Upper lobe of left lung (tissue), 6 donors: Measurements from ENCODE around the gene ADCY4. TPM values are rescaled to one million over a fixed set of nuclear protein-coding genes. Genes with fewer than 3 reads are reported as not detected.

Experiments
- ATAC-seq, 2 donors: fragments of 200-7000 bp; cut with Tn5 transposase; one replicate each; pipeline ENCODE4 v1.9.1; 2022; ENCODE audit warnings: mild to moderate bottlenecking in 2 of 2, moderate library complexity in 2 of 2; ENCODE audit not compliant: low FRiP score in 2 of 2
- DNase-seq, 2 donors: peaks; one replicate each; pipeline ENCODE4 v3.0.0-alpha.2; 2019 to 2020
- H3K27ac ChIP-seq, 4 donors: fragments of 200-600 bp; sonication (generic); one replicate each; pipeline ENCODE4 v1.5.1; 2016 to 2019
- H3K27me3 ChIP-seq, 4 donors: fragments of 200-600 bp; sonication (generic); one replicate each; pipeline ENCODE4 v1.5.1; 2017 to 2019
- H3K36me3 ChIP-seq, 4 donors: fragments of 200-600 bp; sonication (generic); one replicate each; pipeline ENCODE4 v1.5.1; 2016 to 2019
- H3K4me1 ChIP-seq, 4 donors: fragments of 200-600 bp; sonication (generic); one replicate each; pipeline ENCODE4 v1.5.1; 2018 to 2019
- H3K4me3 ChIP-seq, 4 donors: fragments of 200-600 bp; sonication (generic); one replicate each; pipeline ENCODE4 v1.5.1; 2017 to 2019; ENCODE audit warnings: mild to moderate bottlenecking in 2 of 4, moderate library complexity in 1 of 4
- H3K9me3 ChIP-seq, 4 donors: fragments of 200-600 bp; sonication (generic); one replicate each; pipeline ENCODE4 v1.5.1; 2018 to 2019
- EP300 ChIP-seq, 4 donors: sonication (generic); formaldehyde crosslinking; IDR thresholded peaks; one replicate each; pipeline ENCODE4 v1.5.1; 2017; ENCODE audit warnings: antibody characterized with exemption in 4 of 4, control low read depth in 2 of 4
- POLR2A ChIP-seq, 4 donors: fragments of 450-650 bp; IDR thresholded peaks; one replicate each; pipeline ENCODE4 v1.5.1; 2016 to 2017; ENCODE audit warnings: antibody characterized with exemption in 4 of 4, mild to moderate bottlenecking in 2 of 4
- POLR2AphosphoS5 ChIP-seq, 2 donors: sonication (generic); formaldehyde crosslinking; IDR thresholded peaks; one replicate each; pipeline ENCODE4 v1.5.1; 2017; ENCODE audit warnings: antibody characterized with exemption in 2 of 2
- WGBS, 2 donors: methylation state at CpG; one replicate each; pipeline ENCODE4 v1.1.5; 2017 to 2018; 5-methylcytosine and 5-hydroxymethylcytosine counted together
- total RNA-seq, 6 donors: library from RNA; depleted of rRNA in 4 of 6; stranded (reverse); fragments of >200 nt in 4 of 6; gene quantifications; one replicate each; pipeline versions ENCODE4 v1.1.0 to v1.2.1, GENCODE V29; 2016 to 2021
- TF ChIP-seq, protein P1 (sequence below), 6 experiments: fragments of 450-650 bp in 4 of 6; fragments of 200-600 bp in 2 of 6; sonication (generic) in 2 of 6; IDR thresholded peaks; one replicate each; pipeline ENCODE4 v1.5.1; 2016 to 2019; ENCODE audit warnings: antibody characterized with exemption in 6 of 6
- donor health status: DM: no; HTN: no; CAD: no; lungs with moderate emphysema.
- donor health status: DM: no; HTN: yes; CAD: no; lungs with severe emphysema.

The ADCY4 gene
- total RNA-seq, 6 donors from 2014 or later = 22.4 to 159 (median 43.7) TPM

DNA sequence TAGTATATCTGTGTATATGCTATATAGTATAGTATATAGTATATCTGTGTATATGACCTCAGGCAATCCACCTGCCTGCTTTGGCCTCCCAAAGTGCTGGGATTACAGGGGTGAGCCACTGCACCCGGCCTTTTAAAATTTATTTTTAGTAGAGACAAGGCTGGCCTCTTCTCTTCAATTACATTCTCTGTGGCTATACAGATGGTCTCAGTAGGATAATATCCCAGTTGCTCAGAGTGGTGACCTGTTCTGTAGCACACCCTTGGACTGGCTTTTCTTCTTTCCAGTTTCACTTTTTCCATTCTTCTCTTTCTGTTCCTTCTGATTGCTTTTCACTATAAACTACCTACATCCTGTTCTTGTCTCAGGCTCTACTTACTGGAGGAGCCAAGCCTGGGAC, 30.0 kb upstream of the ADCY4 start:
- ATAC-seq = no peak
- Histone ChIP-seq H3K4me1 (peaks cover 23 to 41% (median 33%) of the 10 kb centered on the region in 4 donors), H3K4me3 (no peak overlapping the region), H3K36me3 (no peaks in the 10 kb centered on the region), H3K27ac (peak overlapping the region in 2 of 4 donors; percentile 88 to 91), H3K9me3 (no peaks in the 10 kb centered on the region), H3K27me3 (no peaks in the 10 kb centered on the region)
- WGBS, 2 donors = 73 to 82% methylated on average over 1 of the region's 1 CpG
- no peak for DNase-seq
- TF ChIP-seq, protein P1, sequence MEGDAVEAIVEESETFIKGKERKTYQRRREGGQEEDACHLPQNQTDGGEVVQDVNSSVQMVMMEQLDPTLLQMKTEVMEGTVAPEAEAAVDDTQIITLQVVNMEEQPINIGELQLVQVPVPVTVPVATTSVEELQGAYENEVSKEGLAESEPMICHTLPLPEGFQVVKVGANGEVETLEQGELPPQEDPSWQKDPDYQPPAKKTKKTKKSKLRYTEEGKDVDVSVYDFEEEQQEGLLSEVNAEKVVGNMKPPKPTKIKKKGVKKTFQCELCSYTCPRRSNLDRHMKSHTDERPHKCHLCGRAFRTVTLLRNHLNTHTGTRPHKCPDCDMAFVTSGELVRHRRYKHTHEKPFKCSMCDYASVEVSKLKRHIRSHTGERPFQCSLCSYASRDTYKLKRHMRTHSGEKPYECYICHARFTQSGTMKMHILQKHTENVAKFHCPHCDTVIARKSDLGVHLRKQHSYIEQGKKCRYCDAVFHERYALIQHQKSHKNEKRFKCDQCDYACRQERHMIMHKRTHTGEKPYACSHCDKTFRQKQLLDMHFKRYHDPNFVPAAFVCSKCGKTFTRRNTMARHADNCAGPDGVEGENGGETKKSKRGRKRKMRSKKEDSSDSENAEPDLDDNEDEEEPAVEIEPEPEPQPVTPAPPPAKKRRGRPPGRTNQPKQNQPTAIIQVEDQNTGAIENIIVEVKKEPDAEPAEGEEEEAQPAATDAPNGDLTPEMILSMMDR (IDR thresholded peaks at IDR 0.05) = no peak
- TF ChIP-seq EP300 (IDR thresholded peaks at IDR 0.05) = no peak
- no peak for TF ChIP-seq POLR2A (IDR thresholded peaks at IDR 0.05)
- TF ChIP-seq POLR2AphosphoS5 (IDR thresholded peaks at IDR 0.05) = no peak

DNA sequence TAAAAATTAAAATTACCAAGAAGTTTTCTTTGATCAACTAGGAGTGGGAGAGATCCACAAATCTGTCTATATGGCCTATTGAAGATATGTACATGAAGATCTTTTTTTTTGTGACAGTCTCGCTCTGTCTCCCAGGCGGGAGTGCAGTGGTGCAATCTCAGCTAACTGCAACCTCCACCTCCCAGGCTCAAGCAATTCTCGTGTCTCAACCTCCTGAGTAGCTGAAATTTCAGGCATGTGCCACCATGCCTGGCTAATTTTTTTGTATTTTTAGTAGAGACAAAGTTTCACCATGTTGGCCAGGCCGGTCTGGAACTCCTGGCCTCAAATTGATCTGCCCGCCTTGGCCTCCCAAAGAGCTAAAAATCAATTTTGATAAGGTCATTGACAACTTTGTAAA, 28.5 kb upstream of the ADCY4 start:
- H3K27ac ChIP-seq = no peak overlapping the region
- no peaks in the 10 kb centered on the region for H3K36me3 ChIP-seq
- WGBS, 2 donors = 86 to 92% methylated on average over 5 of the region's 5 CpGs
- H3K4me1 ChIP-seq = peaks cover 23 to 33% (median 28%) of the 10 kb centered on the region in 4 donors
- H3K4me3 ChIP-seq = no peak overlapping the region
- DNase-seq (no peak), ATAC-seq (no peak)
- H3K27me3 ChIP-seq = no peaks in the 10 kb centered on the region
- H3K9me3 ChIP-seq = no peaks in the 10 kb centered on the region
- TF ChIP-seq EP300 (IDR thresholded peaks at IDR 0.05) = no peak
- TF ChIP-seq POLR2AphosphoS5 (IDR thresholded peaks at IDR 0.05) = no peak
- TF ChIP-seq POLR2A (IDR thresholded peaks at IDR 0.05) = no peak
- TF ChIP-seq, protein P1 (IDR thresholded peaks at IDR 0.05) = no peak

DNA sequence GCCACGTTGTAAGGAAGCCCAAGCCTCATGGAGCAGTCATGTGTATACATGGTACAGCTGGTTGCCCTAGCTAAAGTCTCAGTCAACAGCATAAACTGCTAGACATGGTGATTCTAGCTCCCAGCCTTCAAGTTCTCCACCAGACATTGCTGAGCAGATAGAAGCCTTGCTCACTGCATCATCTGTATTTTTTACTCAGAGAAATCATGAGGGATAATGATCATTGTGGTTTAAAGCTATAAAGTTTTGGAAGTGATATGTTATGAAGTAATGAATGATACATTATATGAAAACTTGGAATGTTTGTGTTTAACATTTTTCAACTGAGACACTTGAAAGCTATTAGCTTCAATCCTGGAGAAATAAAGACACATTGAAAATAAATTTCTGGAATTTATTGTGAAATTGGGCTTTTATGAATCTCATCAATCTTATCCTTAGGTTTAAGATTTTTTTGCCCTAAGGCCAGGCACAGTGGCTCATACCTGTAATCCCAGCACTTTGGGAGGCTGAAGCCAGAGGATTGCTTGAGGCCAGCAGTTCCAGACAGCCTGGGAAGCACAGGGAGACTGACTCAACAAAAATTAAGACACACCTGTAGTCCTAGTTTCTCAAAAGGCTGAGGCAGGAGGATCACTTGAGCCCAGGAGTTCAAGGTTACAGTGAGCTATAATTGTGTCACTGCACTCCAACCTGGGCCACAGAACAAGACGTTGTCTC, 27.5 kb upstream of the ADCY4 start:
- Histone ChIP-seq H3K27ac (no peak overlapping the region), H3K27me3 (no peaks in the 10 kb centered on the region), H3K4me1 (peaks cover 16 to 23% (median 22%) of the 10 kb centered on the region in 4 donors), H3K9me3 (no peaks in the 10 kb centered on the region), H3K4me3 (no peak overlapping the region), H3K36me3 (no peaks in the 10 kb centered on the region)
- TF ChIP-seq POLR2AphosphoS5 (IDR thresholded peaks at IDR 0.05) = no peak
- no peak for TF ChIP-seq POLR2A (IDR thresholded peaks at IDR 0.05)
- TF ChIP-seq EP300 (IDR thresholded peaks at IDR 0.05) = no peak
- TF ChIP-seq, protein P1 (IDR thresholded peaks at IDR 0.05) = no peak
- WGBS, 2 donors = 56 to 58% methylated on average over 2 of the region's 2 CpGs
- ATAC-seq = no peak
- DNase-seq = no peak

DNA sequence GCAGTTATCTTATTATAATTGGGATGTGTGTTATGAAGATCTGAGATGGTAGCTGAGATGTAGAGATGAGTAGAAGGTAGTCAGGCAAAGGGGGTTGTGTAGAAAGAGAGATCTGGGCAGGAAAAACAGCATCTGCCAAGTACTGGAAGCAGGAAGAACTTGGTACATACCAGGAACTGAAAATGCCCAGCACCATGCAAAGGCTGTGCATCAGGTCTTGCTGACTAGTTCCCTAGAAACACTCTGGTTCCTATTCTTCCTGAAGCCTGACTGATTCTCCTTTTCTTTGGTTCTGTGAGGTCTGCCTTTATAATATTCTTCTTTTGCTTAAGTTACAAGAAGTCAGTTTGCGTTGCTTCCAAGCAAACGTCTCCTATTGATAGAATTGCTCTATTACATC, 26.5 kb upstream of the ADCY4 start:
- Histone ChIP-seq H3K9me3 (no peaks in the 10 kb centered on the region), H3K4me3 (no peak overlapping the region), H3K4me1 (peaks cover 12 to 15% (median 13%) of the 10 kb centered on the region in 4 donors), H3K27me3 (no peaks in the 10 kb centered on the region), H3K36me3 (no peaks in the 10 kb centered on the region), H3K27ac (no peak overlapping the region)
- no peak for DNase-seq
- no peak for ATAC-seq
- 72 to 81% methylated on average over 2 of the region's 2 CpGs for WGBS, 2 donors
- TF ChIP-seq POLR2A (IDR thresholded peaks at IDR 0.05) = no peak
- no peak for TF ChIP-seq POLR2AphosphoS5 (IDR thresholded peaks at IDR 0.05)
- TF ChIP-seq, protein P1 (IDR thresholded peaks at IDR 0.05) = no peak
- no peak for TF ChIP-seq EP300 (IDR thresholded peaks at IDR 0.05)

DNA sequence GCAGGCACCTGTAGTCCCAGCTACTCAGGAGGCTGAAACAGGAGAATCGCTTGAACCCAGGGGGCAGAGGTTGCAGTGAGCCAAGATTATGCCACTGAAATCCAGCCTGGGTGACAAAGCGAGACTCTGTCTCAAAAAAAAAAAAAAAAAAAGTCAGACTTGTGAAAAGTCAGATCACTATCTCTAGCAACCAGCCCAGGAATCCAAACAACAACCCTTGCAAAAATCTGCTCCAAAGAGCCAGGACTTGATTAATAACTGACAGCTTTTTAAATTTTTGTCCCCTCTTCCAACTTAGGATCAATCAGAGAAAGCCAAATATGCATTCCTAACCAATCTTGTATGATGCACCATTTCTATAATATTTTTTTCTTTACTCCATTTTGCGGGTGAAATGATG, 25.4 kb upstream of the ADCY4 start:
- Histone ChIP-seq H3K9me3 (no peaks in the 10 kb centered on the region), H3K27ac (no peak overlapping the region), H3K27me3 (no peaks in the 10 kb centered on the region), H3K4me3 (no peak overlapping the region), H3K4me1 (peaks cover 3 to 5% (median 4%) of the 10 kb centered on the region in 4 donors), H3K36me3 (no peaks in the 10 kb centered on the region)
- TF ChIP-seq POLR2AphosphoS5 (IDR thresholded peaks at IDR 0.05) = no peak
- no peak for TF ChIP-seq EP300 (IDR thresholded peaks at IDR 0.05)
- TF ChIP-seq POLR2A (IDR thresholded peaks at IDR 0.05) = no peak
- no peak for DNase-seq
- ATAC-seq = no peak
- WGBS, 2 donors = 94 to 98% methylated on average over 3 of the region's 3 CpGs
